Measurements from ENCODE around the gene CD99. TPM values are rescaled to one million over a fixed set of nuclear protein-coding genes. Genes with fewer than 3 reads are reported as not detected.
"Not testable (repeated sequence)": the region's sequence is repeated elsewhere in the genome, so short reads cannot be mapped to it uniquely, and the experiment has no call there.

CD99 gene
- total RNA-seq, 4 donors from 2014 or later: 285 to 421 (median 292) TPM

DNA sequence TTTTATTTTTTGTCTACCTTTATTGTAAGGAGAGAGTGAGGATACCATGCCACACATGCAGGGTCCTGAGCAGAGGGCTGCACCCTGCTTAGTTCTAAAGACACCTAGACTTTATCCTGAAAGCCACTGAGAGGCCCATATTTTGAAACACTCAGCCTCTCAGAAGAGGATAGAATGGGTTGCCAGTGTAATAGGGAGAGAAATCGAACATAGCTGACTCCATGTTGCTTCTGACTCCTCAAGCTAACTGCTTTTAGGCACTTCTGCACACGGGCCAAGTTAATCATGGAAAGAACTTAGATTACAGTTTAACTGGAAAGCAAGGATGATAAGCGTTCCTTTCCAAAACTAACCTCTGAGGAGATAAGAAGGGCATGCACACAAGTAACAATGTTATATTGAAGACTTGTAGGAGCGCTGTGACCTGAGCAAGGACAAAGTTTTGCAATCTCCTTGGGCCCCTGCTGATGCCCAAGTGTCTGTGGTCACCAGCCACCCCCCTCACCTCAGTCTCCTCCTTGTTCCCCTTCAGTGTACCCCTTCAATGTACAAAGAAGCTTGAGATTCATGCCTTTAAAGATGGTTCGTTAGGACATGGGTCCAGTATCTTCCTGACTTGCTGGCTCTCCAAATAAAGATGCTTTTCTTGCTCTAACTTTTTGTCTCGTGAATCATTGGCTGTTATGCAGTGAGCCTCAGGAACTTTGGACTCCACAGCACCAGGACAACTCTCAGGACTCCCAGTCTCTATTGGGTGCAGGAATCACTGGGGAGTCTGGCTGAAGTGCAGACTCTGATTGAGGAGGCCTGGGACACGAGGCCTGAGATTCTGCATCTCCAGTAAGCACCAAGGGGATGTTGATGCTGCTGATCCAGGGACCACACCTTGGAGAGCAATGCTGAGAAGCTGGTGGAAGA lies 25.4 kb upstream of the CD99 start:
- no peaks in the 10 kb centered on the region for H3K9me3 ChIP-seq
- H3K4me1 ChIP-seq: no peaks in the 10 kb centered on the region
- WGBS, 2 donors (ENCODE audit: low coverage in 1 of 2): 69 to 100% methylated on average over 3 to 6 of the region's 7 CpGs
- H3K27ac ChIP-seq: no peak overlapping the region
- ATAC-seq: no peak
- TF ChIP-seq POLR2AphosphoS5 (IDR thresholded peaks at IDR 0.05) (no peak), EP300 (IDR thresholded peaks at IDR 0.05) (no peak), POLR2A (IDR thresholded peaks at IDR 0.05) (no peak)
- TF ChIP-seq, protein P1, sequence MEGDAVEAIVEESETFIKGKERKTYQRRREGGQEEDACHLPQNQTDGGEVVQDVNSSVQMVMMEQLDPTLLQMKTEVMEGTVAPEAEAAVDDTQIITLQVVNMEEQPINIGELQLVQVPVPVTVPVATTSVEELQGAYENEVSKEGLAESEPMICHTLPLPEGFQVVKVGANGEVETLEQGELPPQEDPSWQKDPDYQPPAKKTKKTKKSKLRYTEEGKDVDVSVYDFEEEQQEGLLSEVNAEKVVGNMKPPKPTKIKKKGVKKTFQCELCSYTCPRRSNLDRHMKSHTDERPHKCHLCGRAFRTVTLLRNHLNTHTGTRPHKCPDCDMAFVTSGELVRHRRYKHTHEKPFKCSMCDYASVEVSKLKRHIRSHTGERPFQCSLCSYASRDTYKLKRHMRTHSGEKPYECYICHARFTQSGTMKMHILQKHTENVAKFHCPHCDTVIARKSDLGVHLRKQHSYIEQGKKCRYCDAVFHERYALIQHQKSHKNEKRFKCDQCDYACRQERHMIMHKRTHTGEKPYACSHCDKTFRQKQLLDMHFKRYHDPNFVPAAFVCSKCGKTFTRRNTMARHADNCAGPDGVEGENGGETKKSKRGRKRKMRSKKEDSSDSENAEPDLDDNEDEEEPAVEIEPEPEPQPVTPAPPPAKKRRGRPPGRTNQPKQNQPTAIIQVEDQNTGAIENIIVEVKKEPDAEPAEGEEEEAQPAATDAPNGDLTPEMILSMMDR (IDR thresholded peaks at IDR 0.05): no peak
- H3K36me3 ChIP-seq: no peaks in the 10 kb centered on the region
- H3K27me3 ChIP-seq: no peaks in the 10 kb centered on the region
- no peak overlapping the region for H3K4me3 ChIP-seq

DNA sequence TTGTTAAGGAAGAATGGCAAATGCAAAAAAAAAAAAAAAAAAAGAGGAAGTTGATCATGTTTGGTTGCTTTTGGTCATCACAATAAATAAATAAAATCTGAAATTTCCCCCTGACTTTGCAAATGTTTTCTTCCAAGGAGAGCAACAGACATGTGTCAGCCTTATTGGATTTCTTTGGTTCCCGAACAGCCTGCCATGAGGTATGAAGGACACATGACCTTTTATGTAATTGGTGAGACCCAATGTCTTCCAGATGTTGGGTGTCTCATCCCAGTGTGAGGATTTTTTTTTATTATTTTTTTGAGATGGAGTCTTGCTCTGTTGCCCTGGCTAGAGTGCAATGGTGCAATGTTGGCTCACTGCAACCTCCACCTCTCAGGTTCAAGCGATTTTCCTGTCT lies 24.6 kb upstream of the CD99 start:
- WGBS, 2 donors (ENCODE audit: low coverage in 1 of 2): 67 to 78% methylated on average over 1 of the region's 2 CpGs
- no peaks in the 10 kb centered on the region for H3K27me3 ChIP-seq
- TF ChIP-seq EP300 (IDR thresholded peaks at IDR 0.05) (no peak), POLR2AphosphoS5 (IDR thresholded peaks at IDR 0.05) (no peak), POLR2A (IDR thresholded peaks at IDR 0.05) (no peak)
- TF ChIP-seq, protein P1 (IDR thresholded peaks at IDR 0.05): no peak
- ATAC-seq: no peak
- no peaks in the 10 kb centered on the region for H3K9me3 ChIP-seq
- H3K4me3 ChIP-seq: no peak overlapping the region
- H3K4me1 ChIP-seq: no peaks in the 10 kb centered on the region
- no peaks in the 10 kb centered on the region for H3K36me3 ChIP-seq
- no peak overlapping the region for H3K27ac ChIP-seq

DNA sequence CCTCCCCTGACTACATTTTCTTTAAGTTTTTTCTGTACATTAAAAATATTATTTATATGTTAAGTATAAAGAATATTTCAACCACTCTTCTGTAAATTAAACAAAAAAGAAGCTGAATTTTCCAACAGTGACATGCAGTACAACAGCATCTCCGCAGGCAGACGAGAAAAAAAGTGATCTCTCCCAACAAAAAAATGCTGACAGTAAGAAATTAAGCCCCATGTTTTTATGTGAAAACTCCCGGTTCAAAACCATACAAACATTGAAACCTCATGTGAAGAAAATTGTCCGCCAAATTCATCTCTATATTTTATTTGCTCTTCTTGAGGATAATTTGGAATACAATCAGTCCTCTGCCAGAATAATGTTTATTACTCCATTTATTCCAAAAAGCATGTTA lies 20.1 kb upstream of the CD99 start:
- WGBS, 2 donors (ENCODE audit: low coverage in 1 of 2): 30 to 62% methylated on average over 4 of the region's 4 CpGs

DNA sequence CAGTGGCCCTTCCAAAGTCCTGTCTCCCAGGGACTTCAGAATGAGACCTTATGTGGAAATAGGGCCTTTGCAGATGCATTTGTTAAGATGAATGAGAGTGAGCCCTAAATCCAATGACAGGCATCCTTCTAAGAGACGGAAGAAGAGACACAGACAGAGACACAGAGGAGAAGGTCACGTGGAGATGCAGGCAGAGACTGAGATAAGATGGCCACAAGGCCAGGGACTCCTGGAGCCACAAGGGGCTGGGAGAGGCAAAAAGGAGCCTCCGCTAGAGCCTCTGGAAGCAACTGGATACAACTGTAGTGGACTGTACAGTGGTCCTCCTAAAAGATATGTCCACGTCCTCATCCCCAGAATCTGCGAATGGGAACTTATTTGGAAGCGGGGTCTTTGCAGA lies 19.0 kb upstream of the CD99 start:
- Histone ChIP-seq H3K27me3 (no peaks in the 10 kb centered on the region), H3K27ac (no peak overlapping the region), H3K4me1 (peaks cover 0 to 1% (median 0%) of the 10 kb centered on the region in 3 donors), H3K4me3 (no peak overlapping the region), H3K9me3 (no peaks in the 10 kb centered on the region), H3K36me3 (no peaks in the 10 kb centered on the region)
- no peak for TF ChIP-seq POLR2A (IDR thresholded peaks at IDR 0.05)
- TF ChIP-seq EP300 (IDR thresholded peaks at IDR 0.05): no peak
- TF ChIP-seq POLR2AphosphoS5 (IDR thresholded peaks at IDR 0.05): no peak
- TF ChIP-seq, protein P1 (IDR thresholded peaks at IDR 0.05): no peak
- 86 to 96% methylated on average over 3 to 4 of the region's 6 CpGs for WGBS, 2 donors (ENCODE audit: low coverage in 1 of 2)
- no peak for ATAC-seq

More for the DNA sequence above, 20.1 kb upstream of the CD99 start:
- Histone ChIP-seq H3K27ac (no peak overlapping the region), H3K4me3 (no peak overlapping the region), H3K27me3 (no peaks in the 10 kb centered on the region), H3K36me3 (no peaks in the 10 kb centered on the region), H3K9me3 (no peaks in the 10 kb centered on the region), H3K4me1 (no peaks in the 10 kb centered on the region)
- TF ChIP-seq, protein P1 (IDR thresholded peaks at IDR 0.05): no peak
- no peak for TF ChIP-seq EP300 (IDR thresholded peaks at IDR 0.05)
- TF ChIP-seq POLR2A (IDR thresholded peaks at IDR 0.05): no peak
- TF ChIP-seq POLR2AphosphoS5 (IDR thresholded peaks at IDR 0.05): no peak
- ATAC-seq: no peak

DNA sequence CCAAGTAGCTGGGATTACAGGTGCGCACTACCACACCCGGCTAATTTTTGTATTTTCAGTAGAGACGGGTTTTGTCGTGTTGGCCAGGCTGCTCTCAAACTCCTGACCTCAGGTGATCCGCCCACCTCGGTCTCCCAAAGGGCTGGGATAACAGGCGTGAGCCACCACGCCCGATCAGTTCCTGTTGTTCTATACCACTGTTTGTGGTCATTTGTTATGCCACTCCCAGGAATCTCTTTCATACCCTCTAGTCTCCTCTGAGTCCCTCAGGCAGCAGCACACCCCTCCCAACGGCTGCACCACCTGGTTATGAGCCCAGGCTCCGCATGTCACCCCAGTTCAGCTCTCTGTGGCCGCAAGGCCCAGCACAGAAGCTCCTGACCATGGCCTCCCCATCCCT lies 17.5 kb upstream of the CD99 start:
- H3K27ac ChIP-seq: no peak overlapping the region
- H3K36me3 ChIP-seq: no peaks in the 10 kb centered on the region
- ATAC-seq: no peak
- WGBS, 2 donors (ENCODE audit: low coverage in 1 of 2): 96 to 98% methylated on average over 8 to 9 of the region's 12 CpGs
- H3K4me1 ChIP-seq: peaks cover 0 to 15% (median 2%) of the 10 kb centered on the region in 3 donors
- no peaks in the 10 kb centered on the region for H3K9me3 ChIP-seq
- no peak for TF ChIP-seq POLR2A (IDR thresholded peaks at IDR 0.05)
- no peak for TF ChIP-seq POLR2AphosphoS5 (IDR thresholded peaks at IDR 0.05)
- no peak for TF ChIP-seq EP300 (IDR thresholded peaks at IDR 0.05)
- TF ChIP-seq, protein P1 (IDR thresholded peaks at IDR 0.05): no peak
- H3K4me3 ChIP-seq: no peak overlapping the region
- no peaks in the 10 kb centered on the region for H3K27me3 ChIP-seq

DNA sequence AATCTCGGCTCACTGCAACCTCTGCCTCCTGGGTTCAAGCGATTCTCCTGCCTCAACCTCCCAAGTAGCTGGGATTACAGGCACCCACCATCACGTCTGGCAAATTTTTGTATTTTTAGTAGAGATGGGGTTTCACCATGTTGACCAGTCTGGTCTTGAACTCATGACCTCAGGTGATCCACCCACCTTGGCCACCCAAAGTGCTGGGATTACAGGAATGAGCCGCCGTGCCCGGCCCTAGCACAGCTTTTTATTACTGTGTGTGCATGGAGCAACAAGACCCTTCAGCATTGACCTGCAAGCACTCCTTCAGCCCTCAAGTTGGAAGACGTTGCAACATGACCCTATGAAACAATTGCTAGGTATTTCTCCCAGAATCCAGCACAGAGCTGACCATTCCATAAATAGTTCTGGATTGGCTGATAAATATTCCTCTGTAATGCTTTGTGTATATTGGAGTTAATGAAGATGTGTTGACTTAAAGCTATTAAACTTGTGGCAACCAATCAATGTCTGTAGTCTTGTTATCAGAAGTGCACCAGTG lies 15.4 kb upstream of the CD99 start:
- not testable (repeated sequence) for H3K9me3 ChIP-seq, H3K27me3 ChIP-seq, H3K4me3 ChIP-seq, ATAC-seq, H3K36me3 ChIP-seq, H3K27ac ChIP-seq
- WGBS, 2 donors (ENCODE audit: low coverage in 1 of 2): 87% methylated on average over 4 of the region's 7 CpGs; no CpG with 5 or more reads in 1 of the 2 donors
- H3K4me1 ChIP-seq: peaks cover 0 to 15% (median 2%) of the 10 kb centered on the region in 3 donors
